NOMO-1 treated with DMSO at 0.1 percent for 48 hours (cell line): ENCODE results near the gene PRR15.

ENCODE experiments used
- DNase-seq: peaks from one replicate; lab custom pipeline; 2025; ENCODE audit not compliant: unreplicated experiment; lab: John Stamatoyannopoulos, UW

The PRR15 gene

DNA sequence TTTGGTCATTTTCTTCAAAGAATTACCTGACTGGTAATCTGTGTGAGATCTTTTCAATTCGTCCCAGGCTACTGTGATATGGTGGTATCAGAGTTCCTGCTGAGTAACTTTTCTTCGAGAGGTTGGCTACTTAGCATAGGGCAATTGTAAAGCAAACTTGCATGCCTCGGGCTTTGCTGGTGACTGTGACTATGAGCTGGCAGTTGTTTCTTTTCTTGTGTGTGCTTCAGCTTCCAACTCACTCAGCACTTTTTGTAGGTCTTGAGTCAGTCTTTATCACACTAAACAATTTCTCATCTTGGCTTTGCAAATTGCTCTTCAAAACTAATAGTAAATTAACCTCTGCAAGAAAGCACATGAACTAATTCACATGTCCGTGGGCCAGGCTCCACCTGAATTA, 44.3 kb downstream of the PRR15 start:
- no peak for DNase-seq

DNA sequence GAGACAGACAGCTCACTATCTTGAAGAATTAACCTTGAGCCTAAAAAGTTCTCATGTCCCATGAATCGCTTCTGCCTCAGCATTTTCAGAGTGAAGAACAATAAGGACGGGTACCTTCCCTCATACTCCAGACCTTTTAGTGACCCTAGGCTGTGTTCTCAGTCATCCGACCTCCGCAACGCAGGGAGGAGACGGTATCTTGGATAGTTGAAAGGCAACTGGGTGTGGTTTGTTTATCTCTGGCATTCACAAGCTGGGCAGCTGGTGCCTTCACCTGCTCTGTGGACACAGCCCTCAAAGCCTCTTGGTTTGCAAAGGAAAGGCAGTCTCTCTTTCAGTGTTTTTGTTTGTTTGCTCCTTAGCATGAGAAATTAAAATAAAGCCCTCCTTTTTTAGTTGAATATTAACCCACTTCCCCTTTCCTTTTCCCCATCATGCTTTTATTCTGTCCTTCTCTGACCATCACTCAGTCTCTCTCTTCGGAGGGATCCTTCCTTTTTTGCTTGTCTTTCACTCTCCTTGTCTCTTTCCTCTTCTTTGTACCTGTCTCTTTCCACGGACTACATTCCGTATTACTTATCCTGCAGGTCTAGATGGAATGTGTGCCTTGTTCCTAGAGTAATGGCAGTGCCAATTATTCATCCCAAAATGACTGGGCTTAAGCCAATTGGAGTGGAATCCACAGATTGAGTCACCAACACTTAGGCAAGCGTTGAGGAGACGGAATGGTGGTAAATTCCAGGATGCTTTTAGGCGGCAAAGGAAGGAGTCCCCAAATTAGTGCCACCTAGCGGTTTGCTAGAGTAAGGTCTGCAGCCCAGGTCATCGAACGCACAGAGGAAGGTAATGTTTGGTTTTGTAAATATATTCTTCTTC, 45.8 kb downstream of the PRR15 start:
- DNase-seq = no peak

DNA sequence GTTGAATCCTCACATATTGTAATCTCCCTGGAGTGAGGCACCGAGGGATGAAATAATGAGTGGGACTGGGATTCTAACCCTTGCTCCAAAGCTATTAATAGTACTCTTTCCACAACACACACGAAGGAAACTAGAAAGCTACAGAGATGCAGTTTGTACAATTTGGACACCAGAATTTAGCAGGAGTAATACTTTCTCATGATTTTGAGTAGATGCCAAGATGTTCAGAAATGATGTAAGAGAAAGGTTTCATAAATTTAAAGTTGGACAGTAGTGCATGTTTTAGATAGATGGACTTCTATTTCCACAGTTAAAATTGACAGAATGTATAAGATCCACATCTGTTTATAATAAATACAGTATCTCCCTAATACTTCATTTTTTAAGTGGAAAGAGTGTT, 46.5 kb downstream of the PRR15 start:
- DNase-seq = no peak

DNA sequence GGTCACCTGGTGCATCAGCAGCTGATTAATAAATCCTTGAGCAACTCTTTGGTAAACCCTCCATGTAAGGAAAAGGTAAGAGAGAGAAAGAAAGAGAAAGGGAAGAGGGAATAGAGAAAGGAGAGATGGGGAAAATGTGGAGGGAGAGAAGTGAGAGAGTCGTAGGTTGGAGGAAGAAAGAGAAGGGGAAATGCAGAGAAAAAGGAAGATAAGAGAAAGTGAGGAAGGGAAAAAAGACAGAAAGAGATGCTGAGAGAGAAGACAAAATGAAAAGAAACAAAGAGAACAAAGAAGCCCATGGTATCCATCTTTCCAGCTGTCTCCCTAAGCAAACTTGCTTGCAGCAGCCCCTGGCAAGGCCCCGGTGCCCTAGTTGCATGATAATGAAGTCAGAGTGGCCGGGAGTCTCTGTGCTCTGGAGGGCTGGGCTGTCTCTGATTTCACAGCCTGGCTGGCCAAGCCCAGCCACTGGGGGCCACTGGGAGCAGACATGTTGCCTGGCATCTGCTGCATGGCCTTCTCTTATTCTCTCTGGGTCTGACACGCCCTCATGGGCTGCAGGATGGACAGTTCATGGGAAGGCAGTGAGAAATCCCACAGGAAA, 48.4 kb downstream of the PRR15 start:
- no peak for DNase-seq

DNA sequence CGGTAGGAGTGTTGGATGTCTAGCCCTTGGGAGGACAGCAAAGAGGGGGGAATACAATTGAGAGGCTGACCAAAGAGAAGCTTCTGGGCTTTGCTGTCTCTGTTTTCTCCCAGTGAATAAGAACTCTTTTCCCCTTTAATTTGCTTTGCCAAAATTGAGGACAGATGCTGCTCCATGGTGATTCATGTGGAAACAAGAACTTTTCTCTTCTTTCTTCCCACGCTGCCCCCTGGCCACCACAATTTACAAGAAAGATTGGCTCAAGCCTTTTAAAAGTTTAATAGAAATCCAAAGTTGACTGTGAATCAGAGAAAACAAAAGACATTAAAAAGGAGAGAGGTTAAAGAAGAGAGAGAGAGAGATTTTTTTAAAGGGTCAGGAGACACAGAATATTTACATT, 49.0 kb downstream of the PRR15 start:
- no peak for DNase-seq

DNA sequence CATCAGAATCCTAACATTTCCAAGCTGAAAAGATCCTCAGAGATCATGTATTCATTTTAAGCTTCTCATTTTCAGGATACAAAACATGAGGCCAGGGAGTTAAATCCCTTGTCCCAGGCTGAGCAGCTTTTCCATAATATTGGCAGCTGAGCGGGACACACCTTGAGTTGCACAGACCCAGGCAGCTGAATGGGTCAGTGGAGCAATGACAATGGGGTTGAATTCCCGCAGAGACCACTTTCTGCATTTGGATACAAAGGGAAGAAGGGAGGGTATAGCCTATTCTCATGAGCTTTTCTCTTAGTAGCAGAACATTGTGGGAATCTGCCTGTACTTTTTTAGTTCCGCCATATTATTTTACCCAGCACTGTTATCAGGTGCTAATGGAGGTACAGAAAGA, 49.5 kb downstream of the PRR15 start:
- DNase-seq = no peak

DNA sequence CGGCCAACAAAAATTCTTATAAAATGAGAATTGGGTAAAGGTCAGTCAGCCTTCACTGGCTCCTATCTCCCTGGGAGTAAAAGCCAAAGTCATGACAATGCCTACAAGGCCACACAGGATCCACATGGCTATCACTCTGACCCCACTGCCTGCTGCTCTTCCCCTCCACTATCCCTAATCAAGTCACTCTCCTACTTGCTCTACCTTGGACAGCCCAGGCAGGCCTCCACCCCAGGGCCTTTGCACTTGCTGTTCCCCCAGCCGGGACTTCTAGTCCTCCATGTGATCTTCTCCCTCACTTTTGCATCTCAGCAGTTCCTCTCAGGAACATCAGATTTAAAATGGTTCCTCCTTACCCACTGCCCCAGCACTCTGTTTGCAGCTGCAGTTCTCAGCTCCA, 50.6 kb downstream of the PRR15 start:
- DNase-seq = no peak
